Upper lobe of right lung (tissue), 1 donor: ENCODE measurements around the gene SBF1. TPM values are rescaled to one million over a fixed set of nuclear protein-coding genes. Genes with fewer than 3 reads are reported as not detected.

Experiments used
- ATAC-seq: fragments of 200-7000 bp; cut with Tn5 transposase; one replicate; pipeline ENCODE4 v1.9.1; 2020; ENCODE audit warnings: mild to moderate bottlenecking, moderate library complexity
- DNase-seq: peaks from one replicate; pipeline ENCODE4 v3.0.0-alpha.2; 2020
- H3K27ac ChIP-seq: fragments of 200-600 bp; one replicate; pipeline ENCODE4 v1.8.0; 2022
- H3K27me3 ChIP-seq: fragments of 200-600 bp; one replicate; pipeline ENCODE4 v1.8.0; 2022; ENCODE audit warnings: mild to moderate bottlenecking
- H3K36me3 ChIP-seq: fragments of 200-600 bp; one replicate; pipeline ENCODE4 v1.8.0; 2022
- H3K4me1 ChIP-seq: fragments of 200-600 bp; one replicate; pipeline ENCODE4 v1.8.0; 2022
- H3K4me3 ChIP-seq: fragments of 200-600 bp; one replicate; pipeline ENCODE4 v1.8.0; 2022; ENCODE audit warnings: mild to moderate bottlenecking
- H3K9me3 ChIP-seq: fragments of 200-600 bp; one replicate; pipeline ENCODE4 v1.8.0; 2022
- CTCF ChIP-seq: fragments of 200-600 bp; IDR thresholded peaks from one replicate; pipeline ENCODE4 v1.8.0; 2022; ENCODE audit warnings: antibody characterized with exemption
- intact Hi-C: fragments of 100-400 bp; cut with DNase I; formaldehyde crosslinking; loops from one replicate; pipeline ENCODE4 v1.11.0; 2022
- total RNA-seq: library from RNA; stranded (reverse); fragmentation: NEBNext Ultra II Directional; extraction: Animal tissue kit (Norgen Biotek cat#: 25700); gene quantifications from one replicate; pipeline ENCODE4 v1.2.1, GENCODE V29; 2021
- donor health status: DM: no; HTN: yes; CAD: no; lungs with severe emphysema.

The SBF1 gene
- total RNA-seq, 1 donor from 2014 or later: 69.4 TPM

GRCh38 chr22:50452649-50453048, 22.2 kb downstream of the SBF1 start:
- no peak overlapping the region for H3K4me3 ChIP-seq
- H3K36me3 ChIP-seq: peaks cover 76% of the 10 kb centered on the region
- H3K9me3 ChIP-seq: no peaks in the 10 kb centered on the region
- no peak for TF ChIP-seq CTCF
- no peak for ATAC-seq
- DNase-seq: no peak
- H3K4me1 ChIP-seq: no peaks in the 10 kb centered on the region
- H3K27me3 ChIP-seq: no peaks in the 10 kb centered on the region
- intact Hi-C loops: no loop called here
- no peak overlapping the region for H3K27ac ChIP-seq

- intact Hi-C loops: no loop called here
- no peaks in the 10 kb centered on the region for H3K9me3 ChIP-seq
- H3K4me1 ChIP-seq: peaks cover 18% of the 10 kb centered on the region
- no peak overlapping the region for H3K27ac ChIP-seq
- peak; percentile 2 for ATAC-seq
- no peak overlapping the region for H3K4me3 ChIP-seq
- no peaks in the 10 kb centered on the region for H3K27me3 ChIP-seq
- peaks cover 60% of the 10 kb centered on the region for H3K36me3 ChIP-seq
- TF ChIP-seq CTCF: no peak
- DNase-seq: no peak
Observed at GRCh38 chr22:50447576-50448551, 27.0 kb downstream of the SBF1 start.

- H3K27ac ChIP-seq: no peak overlapping the region
- peaks cover 61% of the 10 kb centered on the region for H3K36me3 ChIP-seq
- no peaks in the 10 kb centered on the region for H3K27me3 ChIP-seq
- peaks cover 18% of the 10 kb centered on the region for H3K4me1 ChIP-seq
- no peaks in the 10 kb centered on the region for H3K9me3 ChIP-seq
- intact Hi-C loops: no loop called here
- ATAC-seq: no peak
- no peak for DNase-seq
- no peak for TF ChIP-seq CTCF
- no peak overlapping the region for H3K4me3 ChIP-seq
Observed at GRCh38 chr22:50446708-50447575, 27.9 kb downstream of the SBF1 start.

GRCh38 chr22:50445880-50446707, 28.7 kb downstream of the SBF1 start:
- Histone ChIP-seq H3K36me3 (peaks cover 69% of the 10 kb centered on the region), H3K27ac (peak overlapping the region; percentile 60), H3K27me3 (no peaks in the 10 kb centered on the region), H3K4me1 (peaks cover 18% of the 10 kb centered on the region), H3K9me3 (no peaks in the 10 kb centered on the region), H3K4me3 (no peak overlapping the region)
- TF ChIP-seq CTCF: no peak
- intact Hi-C loops: no loop called here
- ATAC-seq (no peak), DNase-seq (no peak)
